Neural progenitor cell (in vitro differentiated cells): ENCODE measurements around the gene ENTPD2. TPM values are rescaled to one million over a fixed set of nuclear protein-coding genes. Genes with fewer than 3 reads are reported as not detected.

ENCODE experiments used
- DNase-seq: peaks from one replicate; pipeline ENCODE4 v3.0.0-alpha.2; 2016; ENCODE audit warnings: low spot score
- H2AFZ ChIP-seq: fragments of 200-600 bp; sonication (generic); replicated peaks from 2 replicates; pipeline ENCODE4 v1.6.1; 2016; ENCODE audit warnings: antibody characterized with exemption
- H3F3A ChIP-seq: fragments of 200-600 bp; sonication (generic); 2 replicates; pipeline ENCODE4 v1.6.1; 2016; ENCODE audit warnings: antibody characterized with exemption, low read depth
- H3K27ac ChIP-seq: fragments of 200-600 bp; sonication (generic); 2 replicates; pipeline ENCODE4 v1.5.1; 2016; ENCODE audit warnings: mild to moderate bottlenecking
- H3K27me3 ChIP-seq: fragments of 200-600 bp; sonication (generic); 2 replicates; pipeline ENCODE4 v1.6.1; 2016; ENCODE audit warnings: mild to moderate bottlenecking, moderate library complexity
- H3K36me3 ChIP-seq: fragments of 200-600 bp; sonication (generic); 2 replicates; pipeline ENCODE4 v1.5.1; 2016
- H3K4me1 ChIP-seq: fragments of 200-600 bp; sonication (generic); 2 replicates; pipeline ENCODE4 v1.6.1; 2016; ENCODE audit warnings: mixed run types
- H3K4me2 ChIP-seq: fragments of 200-600 bp; sonication (generic); 2 replicates; pipeline ENCODE4 v1.6.1; 2016
- H3K4me3 ChIP-seq: fragments of 200-600 bp; sonication (generic); 2 replicates; pipeline ENCODE4 v1.5.1; 2016
- H3K79me2 ChIP-seq: fragments of 200-600 bp; sonication (generic); 2 replicates; pipeline ENCODE4 v1.6.1; 2016; ENCODE audit warnings: low read depth
- H3K9ac ChIP-seq: fragments of 200-600 bp; sonication (generic); 2 replicates; pipeline ENCODE4 v1.6.1; 2016
- H3K9me3 ChIP-seq: fragments of 200-600 bp; sonication (generic); 2 replicates; pipeline ENCODE4 v1.5.1; 2016; ENCODE audit warnings: low read depth
- H4K20me1 ChIP-seq: fragments of 200-600 bp; sonication (generic); 2 replicates; pipeline ENCODE4 v1.6.1; 2016; ENCODE audit warnings: low read depth
- H3K27ac Mint-ChIP-seq: 3 replicates; pipeline ENCODE4 v1.8.0; 2021; ENCODE audit warnings: mixed read lengths
- H3K27me3 Mint-ChIP-seq: 2 replicates; pipeline ENCODE4 v1.8.0; 2022; ENCODE audit warnings: low read depth, mild to moderate bottlenecking, inconsistent platforms, moderate library complexity, mixed read lengths; ENCODE audit not compliant: insufficient read depth
- H3K36me3 Mint-ChIP-seq: 3 replicates; pipeline ENCODE4 v1.8.0; 2021; ENCODE audit warnings: mixed read lengths
- H3K4me1 Mint-ChIP-seq: 3 replicates; pipeline ENCODE4 v1.8.0; 2021; ENCODE audit warnings: mixed read lengths
- H3K4me3 Mint-ChIP-seq: 3 replicates; pipeline ENCODE4 v1.8.0; 2021; ENCODE audit warnings: mild to moderate bottlenecking, moderate library complexity, mixed read lengths
- H3K9me3 Mint-ChIP-seq: 3 replicates; pipeline ENCODE4 v1.8.0; 2020; ENCODE audit warnings: mixed read lengths
- EZH2 ChIP-seq: fragments of 200-600 bp; sonication (generic); IDR thresholded peaks from 2 replicates; pipeline ENCODE4 v1.6.1; 2017; ENCODE audit warnings: antibody characterized with exemption, mild to moderate bottlenecking, moderate library complexity
- EZH2phosphoT487 ChIP-seq: fragments of 200-600 bp; sonication (generic); IDR thresholded peaks from 2 replicates; pipeline ENCODE4 v1.6.1; 2017; ENCODE audit warnings: antibody characterized with exemption
- total RNA-seq: library from RNA; depleted of rRNA; stranded (reverse); fragments of >200 nt; gene quantifications from 2 replicates; pipeline ENCODE4 v1.2.3, GENCODE V29; 2015; ENCODE audit warnings: low replicate concordance
- TF ChIP-seq, protein P1 (sequence below): fragments of 200-600 bp; sonication (generic); IDR thresholded peaks from 2 replicates; pipeline ENCODE4 v1.5.1; 2017; ENCODE audit warnings: antibody characterized with exemption, mild to moderate bottlenecking

ENTPD2 gene
- total RNA-seq, 1 donor from 2014 or later: not detected

DNA sequence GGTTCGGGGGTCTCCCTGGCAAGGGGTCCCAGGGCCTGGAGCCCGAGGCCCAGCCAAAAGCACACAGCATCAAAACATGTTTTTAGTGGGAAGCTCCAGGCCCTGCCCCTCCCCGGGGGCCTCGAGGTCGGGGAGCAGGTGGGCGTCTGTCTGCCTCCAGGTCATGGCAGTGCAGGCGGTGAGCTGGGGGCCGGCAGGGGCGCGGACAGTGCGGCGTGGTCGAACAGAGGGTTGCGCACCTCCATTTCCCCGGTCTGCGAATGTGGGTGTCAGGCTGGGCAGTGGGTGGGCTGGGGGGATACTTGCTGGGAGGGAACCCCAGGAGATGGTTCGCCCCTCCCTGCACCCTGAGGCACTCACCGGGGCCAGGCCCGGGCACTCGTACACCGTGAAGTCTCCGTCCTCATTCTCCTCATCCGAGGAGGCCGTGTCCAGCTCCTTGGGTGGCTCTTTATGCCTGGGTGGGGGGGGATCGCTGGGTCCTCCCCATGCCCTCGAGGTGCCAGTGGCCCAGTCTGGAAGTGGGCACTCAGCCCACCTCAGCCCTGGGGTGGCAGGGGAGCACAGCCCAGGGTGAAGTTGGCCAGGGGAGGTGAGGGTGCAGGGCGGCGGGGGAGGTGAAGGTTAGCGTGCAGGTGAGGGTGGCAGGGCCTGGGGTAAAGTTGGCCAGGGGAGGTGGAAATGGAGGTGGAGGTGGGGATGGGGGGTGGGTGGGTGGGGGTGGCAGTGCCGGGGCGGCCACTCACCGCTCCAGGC lies 14.1 kb downstream of the ENTPD2 start:
- Mint-ChIP-seq H3K4me3 (no peak overlapping the region), H3K36me3 (no peaks in the 10 kb centered on the region), H3K27me3 (peaks cover 1% of the 10 kb centered on the region), H3K4me1 (peaks cover 2% of the 10 kb centered on the region), H3K9me3 (no peaks in the 10 kb centered on the region), H3K27ac (no peak overlapping the region)
- Histone ChIP-seq H3K9me3 (no peaks in the 10 kb centered on the region), H3K9ac (no peak overlapping the region), H3K36me3 (no peaks in the 10 kb centered on the region), H2AFZ (no peak overlapping the region), H4K20me1 (peaks cover 26% of the 10 kb centered on the region), H3K27me3 (peaks cover 11% of the 10 kb centered on the region), H3K27ac (no peak overlapping the region), H3K4me1 (peaks cover under 1% of the 10 kb centered on the region), H3K79me2 (no peaks in the 10 kb centered on the region), H3F3A (peaks cover 5% of the 10 kb centered on the region), H3K4me2 (no peak overlapping the region), H3K4me3 (no peak overlapping the region)
- no peak for TF ChIP-seq EZH2
- TF ChIP-seq, protein P1, sequence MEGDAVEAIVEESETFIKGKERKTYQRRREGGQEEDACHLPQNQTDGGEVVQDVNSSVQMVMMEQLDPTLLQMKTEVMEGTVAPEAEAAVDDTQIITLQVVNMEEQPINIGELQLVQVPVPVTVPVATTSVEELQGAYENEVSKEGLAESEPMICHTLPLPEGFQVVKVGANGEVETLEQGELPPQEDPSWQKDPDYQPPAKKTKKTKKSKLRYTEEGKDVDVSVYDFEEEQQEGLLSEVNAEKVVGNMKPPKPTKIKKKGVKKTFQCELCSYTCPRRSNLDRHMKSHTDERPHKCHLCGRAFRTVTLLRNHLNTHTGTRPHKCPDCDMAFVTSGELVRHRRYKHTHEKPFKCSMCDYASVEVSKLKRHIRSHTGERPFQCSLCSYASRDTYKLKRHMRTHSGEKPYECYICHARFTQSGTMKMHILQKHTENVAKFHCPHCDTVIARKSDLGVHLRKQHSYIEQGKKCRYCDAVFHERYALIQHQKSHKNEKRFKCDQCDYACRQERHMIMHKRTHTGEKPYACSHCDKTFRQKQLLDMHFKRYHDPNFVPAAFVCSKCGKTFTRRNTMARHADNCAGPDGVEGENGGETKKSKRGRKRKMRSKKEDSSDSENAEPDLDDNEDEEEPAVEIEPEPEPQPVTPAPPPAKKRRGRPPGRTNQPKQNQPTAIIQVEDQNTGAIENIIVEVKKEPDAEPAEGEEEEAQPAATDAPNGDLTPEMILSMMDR: no peak
- TF ChIP-seq EZH2phosphoT487: no peak
- DNase-seq: no peak

DNA sequence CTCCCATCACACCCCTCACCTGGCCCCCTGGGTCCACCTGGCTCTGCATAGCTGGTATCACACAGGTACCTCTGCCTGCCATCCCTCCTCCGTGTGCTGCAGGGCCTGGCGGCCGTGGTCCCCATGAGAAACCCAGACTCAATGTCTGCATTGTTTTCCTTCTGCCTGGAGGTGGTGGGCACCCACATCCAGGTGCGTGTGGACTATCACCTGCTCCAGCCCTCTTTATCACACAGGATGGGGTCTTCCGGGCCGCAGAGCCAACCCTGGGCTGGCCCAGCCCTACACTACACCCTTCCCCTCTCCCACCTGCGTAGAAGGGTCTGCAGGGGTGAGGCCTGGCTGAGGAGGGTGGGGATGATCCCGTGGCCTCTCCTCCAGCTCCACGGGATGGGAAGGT lies 14.9 kb downstream of the ENTPD2 start:
- H3K9me3 Mint-ChIP-seq: no peaks in the 10 kb centered on the region

DNA sequence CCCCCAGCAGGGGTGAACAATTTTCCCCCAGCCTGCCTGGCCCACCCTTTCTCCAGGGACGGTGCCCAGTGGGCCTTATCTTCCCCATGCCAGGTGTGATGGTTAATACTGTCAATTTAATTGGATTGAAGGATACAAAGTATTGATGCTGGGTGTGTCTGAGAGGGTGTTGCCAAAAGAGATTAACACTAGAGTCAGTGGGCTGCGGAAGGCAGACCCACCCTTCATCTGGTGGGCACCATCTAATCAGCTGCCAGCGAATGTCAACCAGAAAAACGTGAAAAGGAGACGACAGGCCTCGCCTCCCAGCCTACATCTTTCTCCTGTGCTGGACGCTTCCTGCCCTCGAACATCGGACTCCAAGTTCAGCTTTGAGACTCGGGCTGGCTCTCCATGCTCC lies 16.4 kb downstream of the ENTPD2 start:
- Histone ChIP-seq H3K4me2 (no peak overlapping the region), H3K36me3 (no peaks in the 10 kb centered on the region), H3K9ac (no peak overlapping the region), H2AFZ (no peak overlapping the region), H4K20me1 (peaks cover 3% of the 10 kb centered on the region), H3K4me1 (no peaks in the 10 kb centered on the region), H3K27ac (no peak overlapping the region), H3K79me2 (no peaks in the 10 kb centered on the region), H3K9me3 (no peaks in the 10 kb centered on the region), H3K27me3 (no peaks in the 10 kb centered on the region), H3K4me3 (no peak overlapping the region), H3F3A (peaks cover 6% of the 10 kb centered on the region)
- no peaks in the 10 kb centered on the region for H3K9me3 Mint-ChIP-seq
- H3K27ac Mint-ChIP-seq: no peak overlapping the region
- no peaks in the 10 kb centered on the region for H3K27me3 Mint-ChIP-seq
- DNase-seq: no peak
- H3K4me1 Mint-ChIP-seq: no peaks in the 10 kb centered on the region
- TF ChIP-seq EZH2 (no peak), EZH2phosphoT487 (no peak)
- TF ChIP-seq, protein P1: no peak
- no peak overlapping the region for H3K4me3 Mint-ChIP-seq
- no peaks in the 10 kb centered on the region for H3K36me3 Mint-ChIP-seq

More for the DNA sequence above, 14.9 kb downstream of the ENTPD2 start:
- Histone ChIP-seq H3K79me2 (no peaks in the 10 kb centered on the region), H3K36me3 (no peaks in the 10 kb centered on the region), H3K4me1 (no peaks in the 10 kb centered on the region), H2AFZ (no peak overlapping the region), H3K4me2 (no peak overlapping the region), H3K27me3 (peaks cover 2% of the 10 kb centered on the region), H3K4me3 (no peak overlapping the region), H3K27ac (no peak overlapping the region), H3F3A (peaks cover 6% of the 10 kb centered on the region), H4K20me1 (peaks cover 17% of the 10 kb centered on the region), H3K9me3 (no peaks in the 10 kb centered on the region), H3K9ac (no peak overlapping the region)
- Mint-ChIP-seq H3K27me3 (no peaks in the 10 kb centered on the region), H3K27ac (no peak overlapping the region), H3K4me3 (no peak overlapping the region), H3K4me1 (no peaks in the 10 kb centered on the region), H3K36me3 (no peaks in the 10 kb centered on the region)
- TF ChIP-seq EZH2phosphoT487: no peak
- TF ChIP-seq, protein P1: no peak
- no peak for TF ChIP-seq EZH2
- no peak for DNase-seq
